OCI-LY3 (cell line): Measurements from ENCODE around the gene COX7A2L.
A peak's percentile ranks its signal among the peaks of the same experiment; 100 is the strongest.

Source experiments
- H2AFZ ChIP-seq: fragments of 200-600, 300-600 bp; shearing (Covaris generic); 2 replicates; pipeline ENCODE4 v1.6.0; 2014; ENCODE audit warnings: antibody characterized with exemption, low read depth, low read length
- H3K27ac ChIP-seq: fragments of 200-600, 300-600 bp; sonication (generic); 2 replicates; pipeline ENCODE4 v1.5.1; 2014; ENCODE audit warnings: mild to moderate bottlenecking, low read length, moderate library complexity, mixed read lengths
- H3K27me3 ChIP-seq: fragments of 200-600, 300-600 bp; sonication (generic); 2 replicates; pipeline ENCODE4 v1.6.1; 2014; ENCODE audit warnings: low read depth, low read length, mixed read lengths
- H3K36me3 ChIP-seq: fragments of 200-600, 300-600 bp; sonication (generic); replicated peaks from 2 replicates; pipeline ENCODE3; 2014; ENCODE audit warnings: low read depth, low read length, mixed read lengths
- H3K4me1 ChIP-seq: fragments of 300-600, 200-600 bp; sonication (generic); 2 replicates; pipeline ENCODE4 v1.6.1; 2014; ENCODE audit warnings: low read length, mixed read lengths
- H3K4me2 ChIP-seq: fragments of 200-600, 300-600 bp; sonication (generic); 2 replicates; pipeline ENCODE4 v1.6.1; 2014; ENCODE audit warnings: low read length, mixed read lengths
- H3K4me3 ChIP-seq: fragments of 300-600, 200-600 bp; sonication (generic); 2 replicates; pipeline ENCODE4 v1.5.1; 2014; ENCODE audit warnings: antibody characterized with exemption, mild to moderate bottlenecking, low read length, moderate library complexity
- H3K79me2 ChIP-seq: fragments of 300-600, 200-600 bp; shearing (Covaris generic); 2 replicates; pipeline ENCODE4 v1.6.1; 2014; ENCODE audit warnings: mild to moderate bottlenecking, low read length, mixed read lengths
- H3K9ac ChIP-seq: fragments of 300-600, 200-600 bp; shearing (Covaris generic); 2 replicates; pipeline ENCODE4 v1.6.0; 2014; ENCODE audit warnings: mild to moderate bottlenecking, low read length, moderate library complexity
- H3K9me3 ChIP-seq: fragments of 200-600, 300-600 bp; shearing (Covaris generic); 2 replicates; pipeline ENCODE4 v1.6.1; 2014; ENCODE audit warnings: low read length, mixed read lengths; ENCODE audit not compliant: insufficient read depth
- H4K20me1 ChIP-seq: fragments of 200-600, 300-600 bp; sonication (generic); 2 replicates; pipeline ENCODE4 v1.6.1; 2016; ENCODE audit warnings: low read length, mixed read lengths; ENCODE audit not compliant: insufficient read depth
- EZH2phosphoT487 ChIP-seq: fragments of 200-600 bp; shearing (Covaris generic); IDR thresholded peaks from 2 replicates; pipeline ENCODE4 v1.6.1; 2018; ENCODE audit warnings: antibody characterized with exemption, mixed run types, low read depth
- TF ChIP-seq, protein P1 (sequence below): fragments of 200-600, 300-600 bp; sonication (generic); IDR thresholded peaks from 2 replicates; pipeline ENCODE4 v1.5.1; 2014; ENCODE audit warnings: antibody characterized with exemption, low read length, low read depth

Gene COX7A2L

GRCh38 chr2:42360890-42361727 is at the start of gene COX7A2L:
Gene COX7A2L, minus strand, starts transcription at chr2:42361217. Its CDS starts 56 bp downstream, at chr2:42361161.
- H3K9ac ChIP-seq, result peak within 1 kb of the TSS; percentile 94
- H3K4me3 ChIP-seq, result peak within 1 kb of the TSS; percentile 97
- peaks cover 49% of the 10 kb centered on the region for H3K79me2 ChIP-seq
- no peak for TF ChIP-seq EZH2phosphoT487
- TF ChIP-seq, protein P1, sequence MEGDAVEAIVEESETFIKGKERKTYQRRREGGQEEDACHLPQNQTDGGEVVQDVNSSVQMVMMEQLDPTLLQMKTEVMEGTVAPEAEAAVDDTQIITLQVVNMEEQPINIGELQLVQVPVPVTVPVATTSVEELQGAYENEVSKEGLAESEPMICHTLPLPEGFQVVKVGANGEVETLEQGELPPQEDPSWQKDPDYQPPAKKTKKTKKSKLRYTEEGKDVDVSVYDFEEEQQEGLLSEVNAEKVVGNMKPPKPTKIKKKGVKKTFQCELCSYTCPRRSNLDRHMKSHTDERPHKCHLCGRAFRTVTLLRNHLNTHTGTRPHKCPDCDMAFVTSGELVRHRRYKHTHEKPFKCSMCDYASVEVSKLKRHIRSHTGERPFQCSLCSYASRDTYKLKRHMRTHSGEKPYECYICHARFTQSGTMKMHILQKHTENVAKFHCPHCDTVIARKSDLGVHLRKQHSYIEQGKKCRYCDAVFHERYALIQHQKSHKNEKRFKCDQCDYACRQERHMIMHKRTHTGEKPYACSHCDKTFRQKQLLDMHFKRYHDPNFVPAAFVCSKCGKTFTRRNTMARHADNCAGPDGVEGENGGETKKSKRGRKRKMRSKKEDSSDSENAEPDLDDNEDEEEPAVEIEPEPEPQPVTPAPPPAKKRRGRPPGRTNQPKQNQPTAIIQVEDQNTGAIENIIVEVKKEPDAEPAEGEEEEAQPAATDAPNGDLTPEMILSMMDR, result peak; percentile 39
- peak within 1 kb of the TSS; percentile 93 for H2AFZ ChIP-seq
- peak within 1 kb of the TSS; percentile 90 for H3K4me2 ChIP-seq
- H4K20me1 ChIP-seq, result peaks cover 18% of the 10 kb centered on the region
- peaks cover 22% of the 10 kb centered on the region for H3K4me1 ChIP-seq
- H3K27me3 ChIP-seq, result peaks cover 2% of the 10 kb centered on the region; the same call in 1 of the 2 replicates
- peaks cover 4% of the 10 kb centered on the region for H3K36me3 ChIP-seq
- no peaks in the 10 kb centered on the region for H3K9me3 ChIP-seq
- peak within 1 kb of the TSS; percentile 90 for H3K27ac ChIP-seq

DNA sequence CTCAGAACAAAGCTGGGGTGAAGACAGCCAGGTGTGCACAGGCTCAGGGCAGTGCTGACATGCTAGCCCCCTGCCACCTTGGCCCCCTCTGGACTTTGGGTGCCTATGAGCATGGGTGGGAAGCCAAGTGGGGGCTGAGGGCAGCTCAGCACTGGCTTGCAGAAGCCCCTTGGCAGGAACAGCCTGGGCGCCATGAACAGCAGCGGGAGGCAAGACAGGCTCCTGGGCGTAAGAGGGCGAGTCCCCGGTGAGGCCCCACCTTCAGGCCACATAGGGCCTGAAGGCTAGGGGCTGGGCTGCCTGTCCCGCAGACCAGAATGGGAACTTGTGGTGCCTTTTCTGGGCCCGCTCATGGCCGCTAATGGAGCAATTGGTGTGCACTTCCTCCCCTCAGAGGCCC is 47.0 kb upstream of the COX7A2L start:
- no peak overlapping the region for H3K27ac ChIP-seq
- H3K4me1 ChIP-seq, result no peaks in the 10 kb centered on the region
- no peak overlapping the region for H3K4me2 ChIP-seq
- no peaks in the 10 kb centered on the region for H3K27me3 ChIP-seq
- H3K9me3 ChIP-seq, result no peaks in the 10 kb centered on the region
- H2AFZ ChIP-seq, result no peak overlapping the region
- no peaks in the 10 kb centered on the region for H3K36me3 ChIP-seq
- no peaks in the 10 kb centered on the region for H3K79me2 ChIP-seq
- H3K4me3 ChIP-seq, result no peak overlapping the region
- H3K9ac ChIP-seq, result no peak overlapping the region
- TF ChIP-seq, protein P1, result no peak
- no peak for TF ChIP-seq EZH2phosphoT487
- H4K20me1 ChIP-seq, result no peaks in the 10 kb centered on the region

DNA sequence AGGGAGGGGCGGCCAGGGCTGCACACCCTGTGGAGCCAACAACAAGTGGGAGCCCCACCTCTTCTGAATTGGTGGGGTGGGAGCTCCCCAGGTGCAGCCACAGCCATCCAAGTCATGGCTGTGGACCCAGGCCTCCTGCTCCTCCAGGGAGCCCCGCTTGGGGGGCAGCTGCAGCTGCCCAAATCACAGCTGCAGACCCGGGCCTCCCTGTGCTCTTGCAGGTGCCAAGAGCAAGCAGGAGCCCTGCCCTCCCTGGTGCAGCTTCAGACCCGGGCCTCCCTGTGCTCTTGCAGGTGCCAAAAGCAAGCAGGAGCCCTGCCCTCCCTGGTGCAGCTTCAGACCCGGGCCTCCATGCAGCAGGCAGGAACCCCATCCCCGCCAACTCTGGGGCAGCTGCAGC is 46.5 kb upstream of the COX7A2L start:
- Histone ChIP-seq H3K27ac (no peak overlapping the region), H3K4me3 (no peak overlapping the region), H3K36me3 (no peaks in the 10 kb centered on the region), H2AFZ (no peak overlapping the region), H3K27me3 (no peaks in the 10 kb centered on the region), H3K4me2 (no peak overlapping the region), H4K20me1 (no peaks in the 10 kb centered on the region), H3K9me3 (no peaks in the 10 kb centered on the region), H3K9ac (no peak overlapping the region), H3K4me1 (no peaks in the 10 kb centered on the region), H3K79me2 (no peaks in the 10 kb centered on the region)
- TF ChIP-seq, protein P1, result no peak
- no peak for TF ChIP-seq EZH2phosphoT487

DNA sequence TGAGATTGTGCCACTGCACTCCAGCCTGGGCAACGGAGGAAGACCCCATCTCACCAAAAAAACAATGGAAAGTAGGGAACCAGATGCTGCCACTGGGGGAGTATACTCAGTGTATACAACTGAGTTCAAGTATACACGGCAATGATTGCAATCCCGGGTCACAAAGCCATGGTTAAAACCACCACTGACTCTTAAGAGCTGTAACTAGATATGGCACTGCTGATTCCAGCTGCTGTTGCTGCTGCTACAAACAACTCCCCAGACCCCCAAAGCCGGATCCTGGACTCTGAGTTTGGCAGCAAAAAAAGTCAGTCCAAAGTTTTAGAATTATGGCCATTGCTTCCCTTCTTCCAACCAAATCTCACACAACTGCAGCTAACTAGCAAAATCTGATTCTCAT is 43.7 kb upstream of the COX7A2L start:
- Histone ChIP-seq H3K9ac (no peak overlapping the region), H3K4me1 (no peaks in the 10 kb centered on the region), H3K4me2 (no peak overlapping the region), H3K9me3 (no peaks in the 10 kb centered on the region), H3K79me2 (no peaks in the 10 kb centered on the region), H3K27ac (no peak overlapping the region), H4K20me1 (no peaks in the 10 kb centered on the region), H3K27me3 (no peaks in the 10 kb centered on the region), H3K36me3 (no peaks in the 10 kb centered on the region), H2AFZ (no peak overlapping the region), H3K4me3 (no peak overlapping the region)
- TF ChIP-seq, protein P1, result no peak
- no peak for TF ChIP-seq EZH2phosphoT487
